TTC549 (cell line): ENCODE results near the gene NLN.
"Not testable (repeated sequence)": the region's sequence is repeated elsewhere in the genome, so short reads cannot be mapped to it uniquely, and the experiment has no call there.

ENCODE experiments used
- FAIRE-seq: peaks from 2 replicates; lab custom pipeline; 2012; peaks lifted over from hg19 to GRCh38; lab: Jason Lieb, UNC

The NLN gene

DNA sequence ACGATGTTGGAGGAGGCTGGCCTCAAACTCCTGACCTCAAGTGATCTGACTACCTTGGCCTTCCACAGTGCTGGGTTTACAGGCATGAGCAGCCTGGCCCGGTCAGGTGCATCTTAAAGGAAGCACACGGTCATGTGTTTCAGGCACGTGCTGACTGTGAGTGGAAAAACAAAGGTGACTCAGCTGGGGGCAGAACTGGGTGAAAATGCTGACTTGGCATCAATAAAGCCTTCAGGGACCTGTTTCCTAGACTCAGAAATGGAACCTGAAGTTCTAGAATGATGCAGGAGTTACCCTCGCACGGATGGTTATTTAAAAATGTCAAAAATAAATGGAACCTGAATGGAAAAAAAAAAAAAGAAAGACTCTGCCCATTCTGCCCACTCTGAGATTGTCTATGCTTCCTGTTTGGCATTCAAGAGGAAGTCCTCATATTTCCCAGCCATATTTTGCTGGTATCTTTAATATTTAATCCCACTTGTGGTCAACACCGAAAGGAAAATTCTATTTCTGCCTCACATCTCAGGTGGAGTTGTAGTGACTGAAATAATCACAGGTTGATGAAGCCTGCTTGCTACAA lies 12.3 kb downstream of the NLN start:
- FAIRE-seq: not testable (repeated sequence)

DNA sequence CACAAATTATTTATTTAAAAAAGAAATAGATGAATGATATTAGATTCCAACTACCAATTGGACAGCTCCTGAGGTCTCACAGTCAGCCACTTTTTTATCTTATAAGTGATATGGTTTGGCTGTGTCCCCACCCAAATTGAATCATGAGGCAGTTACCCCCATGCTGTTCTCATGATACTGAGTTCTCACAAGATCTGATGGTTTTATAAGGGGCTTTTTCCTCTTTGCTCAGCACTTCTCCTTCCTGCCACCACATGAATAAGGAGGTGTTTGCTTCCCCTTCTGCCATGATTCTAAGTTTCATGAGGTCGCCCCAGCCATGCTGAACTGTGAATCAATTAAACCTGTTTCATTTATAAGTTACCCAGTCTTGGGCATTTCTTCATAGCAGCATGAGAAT lies 12.9 kb downstream of the NLN start:
- no peak for FAIRE-seq

DNA sequence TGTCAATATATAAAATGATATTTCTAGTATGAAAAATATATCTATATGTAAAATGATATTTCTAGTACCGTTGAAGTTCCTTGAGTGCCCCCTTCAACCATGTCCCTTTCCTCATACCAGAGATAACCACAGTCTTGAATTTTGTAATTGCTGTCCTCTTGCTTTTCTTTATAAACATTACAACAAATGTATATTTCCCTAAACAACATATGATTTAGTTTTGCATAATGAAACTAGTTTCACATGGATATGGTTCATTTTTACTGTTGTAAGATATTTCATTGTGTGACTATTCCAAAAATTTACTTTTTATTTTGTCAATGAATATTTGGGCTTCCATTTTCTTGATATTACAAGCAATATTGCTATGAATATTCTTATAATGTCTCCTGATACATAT lies 14.0 kb downstream of the NLN start:
- no peak for FAIRE-seq

DNA sequence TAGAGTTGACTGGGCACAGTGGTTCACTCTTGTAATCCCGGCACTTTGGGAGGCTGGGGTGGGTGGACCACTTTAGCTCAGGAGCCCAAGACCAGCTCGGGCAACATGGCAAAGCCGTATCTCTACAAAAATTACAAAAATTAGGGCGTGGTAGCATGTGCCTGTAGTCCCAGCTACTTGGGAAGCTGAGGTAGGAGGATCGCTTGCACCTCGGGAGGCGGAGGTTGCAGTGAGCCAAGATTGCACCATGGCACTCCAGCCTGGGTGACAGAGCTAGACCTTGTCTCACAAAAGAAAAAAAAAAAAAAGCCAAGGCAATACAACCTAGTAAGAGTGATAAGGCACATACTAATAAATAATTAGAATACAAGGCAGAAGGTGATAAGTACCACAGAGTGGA lies 15.8 kb downstream of the NLN start:
- FAIRE-seq: no peak

DNA sequence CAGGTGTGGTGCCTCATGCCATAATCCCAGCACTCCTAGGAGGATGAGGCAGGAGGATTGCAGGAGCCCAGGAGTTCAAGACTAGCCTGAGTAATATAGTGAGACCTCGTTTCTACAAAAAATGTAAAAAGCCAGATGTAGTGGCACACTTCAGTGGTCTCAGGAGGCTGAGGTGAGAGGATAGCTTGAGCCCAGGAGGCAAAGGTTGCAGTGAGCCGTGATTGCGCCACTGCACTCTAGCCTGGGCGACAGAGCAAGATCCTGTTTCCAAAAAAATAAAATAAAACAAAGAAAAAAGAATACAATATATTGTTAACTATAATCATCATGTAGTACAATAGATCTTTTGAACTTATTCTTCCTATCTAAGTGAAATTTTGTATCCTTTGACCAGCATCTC lies 16.3 kb downstream of the NLN start:
- FAIRE-seq: no peak

DNA sequence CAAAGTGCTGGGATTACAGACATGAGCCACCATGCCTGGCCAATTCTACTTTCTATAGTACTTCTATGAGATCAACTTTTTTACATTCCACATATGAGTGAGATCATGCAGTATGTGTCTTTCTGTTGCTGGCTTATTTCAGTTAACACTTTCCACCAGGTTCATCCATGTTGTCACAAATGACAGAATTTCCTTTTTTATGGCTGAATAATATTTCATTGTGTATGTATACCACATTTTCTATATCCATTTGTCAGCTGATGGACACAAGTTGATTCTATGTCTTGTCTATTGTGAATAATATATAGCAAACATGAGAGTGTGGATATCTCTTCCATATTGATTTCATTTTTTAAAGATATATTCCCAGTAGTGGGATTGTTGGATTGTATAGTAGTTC lies 17.2 kb downstream of the NLN start:
- FAIRE-seq: no peak

DNA sequence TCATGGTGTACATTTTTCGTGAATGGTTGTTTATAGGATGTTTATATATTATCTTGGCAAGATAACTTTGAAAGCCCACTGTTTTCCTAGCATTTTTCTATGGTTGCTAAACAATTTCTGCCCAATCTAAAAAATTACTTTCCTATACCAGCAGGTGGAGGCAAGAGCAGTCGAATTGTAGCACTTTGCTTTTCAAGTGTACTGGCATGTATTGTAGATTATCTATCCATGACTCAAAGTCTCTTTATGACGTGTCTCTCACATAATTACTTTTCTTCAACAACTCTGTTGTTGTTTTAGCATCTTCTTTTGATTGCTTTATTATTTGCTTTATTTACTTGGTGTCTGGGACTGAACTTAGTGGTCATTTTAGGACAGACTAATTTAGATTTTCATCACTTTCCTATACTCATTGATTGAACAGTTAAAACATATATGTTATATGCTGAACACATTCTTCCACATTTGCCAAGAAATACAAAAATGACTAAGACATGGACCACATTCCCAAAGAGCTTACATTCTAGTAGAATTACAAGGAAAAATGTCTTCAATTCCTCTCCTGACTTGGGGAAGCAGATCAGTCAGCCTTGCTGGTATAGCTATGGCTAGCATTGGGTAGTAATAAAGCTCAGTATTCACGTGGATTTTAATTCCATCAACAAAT lies 20.7 kb downstream of the NLN start:
- peak; percentile 73 for FAIRE-seq

DNA sequence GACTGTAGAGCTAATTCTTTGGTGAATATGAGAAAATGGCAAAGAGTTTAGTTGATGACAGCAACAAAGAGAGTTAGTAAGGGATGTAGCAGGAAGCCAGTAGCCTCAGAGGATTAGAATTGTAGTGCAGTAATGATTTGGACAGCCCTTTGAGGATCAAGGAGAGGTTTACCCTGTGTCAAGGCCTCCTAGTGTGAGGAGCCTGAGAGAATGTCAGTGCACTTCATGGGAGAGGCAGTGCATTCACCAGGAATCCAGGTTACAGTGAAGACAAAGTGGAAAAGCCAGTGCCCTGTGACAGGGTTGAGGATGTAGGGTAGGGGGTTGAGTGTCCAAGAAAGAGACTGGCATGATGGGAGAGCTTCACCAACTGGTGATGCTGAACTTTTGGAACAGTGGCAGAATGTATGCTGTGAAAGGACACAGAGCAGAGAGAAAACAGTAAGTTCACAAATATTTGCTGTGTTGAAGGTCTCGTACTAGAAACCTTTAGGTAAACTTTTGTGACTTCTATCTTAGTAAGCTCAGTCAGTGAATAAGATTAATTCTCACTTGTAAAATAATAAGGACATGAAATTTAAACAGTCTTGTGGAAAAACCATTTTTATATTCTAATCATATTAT lies 27.3 kb downstream of the NLN start:
- no peak for FAIRE-seq

DNA sequence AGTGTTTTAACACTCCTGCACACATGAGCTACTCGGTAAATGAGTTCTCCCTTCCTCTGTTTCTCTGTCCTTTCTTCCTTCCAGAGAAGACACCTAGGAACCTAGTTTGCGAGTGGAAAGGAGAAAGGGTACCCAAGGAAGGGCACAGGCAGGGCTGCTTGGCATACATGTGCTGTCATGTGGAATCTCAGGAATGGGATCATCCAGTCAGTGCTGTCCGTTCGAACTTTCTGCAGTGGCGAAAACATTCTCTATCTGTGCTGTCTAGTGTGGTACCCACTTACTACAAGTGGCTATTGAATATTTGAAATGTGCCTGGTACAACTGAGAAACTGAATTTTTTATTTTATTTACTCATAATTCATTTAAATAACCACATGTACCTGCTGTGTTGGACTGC lies 28.0 kb downstream of the NLN start:
- FAIRE-seq: no peak

DNA sequence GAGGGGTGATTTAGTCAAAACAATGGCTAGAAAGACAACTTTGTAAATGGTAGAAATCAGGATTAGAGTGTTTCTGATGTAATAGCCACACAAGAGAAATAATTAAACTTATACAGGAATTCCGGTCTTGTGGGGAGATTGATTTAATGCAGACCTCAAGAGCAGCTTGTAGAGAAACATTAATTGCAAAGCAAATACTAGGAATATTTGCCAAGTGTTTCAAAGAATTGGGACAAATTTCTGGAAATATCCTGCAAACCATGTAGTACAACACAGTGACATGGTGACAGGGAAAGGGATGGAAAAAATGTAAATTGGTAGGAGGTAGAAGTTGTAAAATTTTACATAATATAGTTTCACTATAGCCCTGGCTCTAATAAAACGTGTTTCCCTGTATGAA lies 28.9 kb downstream of the NLN start:
- FAIRE-seq: no peak

DNA sequence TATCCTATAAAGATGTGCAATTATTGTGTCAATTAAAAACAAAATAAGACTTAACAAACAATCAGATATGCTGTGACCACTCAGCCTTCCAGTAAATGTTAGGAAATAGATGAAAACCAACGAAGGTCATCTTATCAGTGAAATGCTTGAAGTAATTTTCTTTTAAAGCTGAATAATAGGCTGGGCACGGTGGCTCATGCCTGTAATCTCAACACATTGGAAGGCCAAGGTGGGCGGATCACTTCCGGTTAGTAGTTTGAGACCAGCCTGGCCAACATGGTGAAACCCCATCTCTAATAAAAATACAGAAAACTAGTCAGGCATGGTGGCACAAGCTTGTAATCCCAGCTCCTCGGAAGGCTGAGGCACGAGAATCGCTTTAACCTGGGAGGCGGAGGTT lies 31.2 kb downstream of the NLN start:
- no peak for FAIRE-seq

DNA sequence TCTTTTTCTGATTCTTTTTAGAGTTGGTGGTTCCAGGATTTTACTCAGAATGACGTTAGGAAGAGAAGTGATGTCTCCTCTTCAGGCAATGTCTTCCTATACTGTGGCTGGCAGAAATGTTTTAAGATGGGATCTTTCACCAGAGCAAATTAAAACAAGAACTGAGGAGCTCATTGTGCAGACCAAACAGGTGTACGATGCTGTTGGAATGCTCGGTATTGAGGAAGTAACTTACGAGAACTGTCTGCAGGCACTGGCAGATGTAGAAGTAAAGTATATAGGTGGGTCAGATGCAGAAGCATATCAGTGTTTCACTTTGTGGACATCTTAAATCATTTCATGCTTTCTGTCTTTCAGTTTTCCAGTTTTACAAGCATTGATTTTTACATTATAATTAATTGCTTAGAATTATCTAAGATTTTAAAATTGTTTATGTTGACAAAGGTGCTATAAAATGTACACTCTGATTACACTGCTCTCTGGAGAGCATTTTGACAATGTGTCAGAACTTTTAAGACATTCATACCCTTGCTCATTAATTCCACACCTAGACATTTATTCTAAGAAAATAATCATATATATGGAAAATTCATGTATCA lies 36.6 kb downstream of the NLN start:
- no peak for FAIRE-seq

DNA sequence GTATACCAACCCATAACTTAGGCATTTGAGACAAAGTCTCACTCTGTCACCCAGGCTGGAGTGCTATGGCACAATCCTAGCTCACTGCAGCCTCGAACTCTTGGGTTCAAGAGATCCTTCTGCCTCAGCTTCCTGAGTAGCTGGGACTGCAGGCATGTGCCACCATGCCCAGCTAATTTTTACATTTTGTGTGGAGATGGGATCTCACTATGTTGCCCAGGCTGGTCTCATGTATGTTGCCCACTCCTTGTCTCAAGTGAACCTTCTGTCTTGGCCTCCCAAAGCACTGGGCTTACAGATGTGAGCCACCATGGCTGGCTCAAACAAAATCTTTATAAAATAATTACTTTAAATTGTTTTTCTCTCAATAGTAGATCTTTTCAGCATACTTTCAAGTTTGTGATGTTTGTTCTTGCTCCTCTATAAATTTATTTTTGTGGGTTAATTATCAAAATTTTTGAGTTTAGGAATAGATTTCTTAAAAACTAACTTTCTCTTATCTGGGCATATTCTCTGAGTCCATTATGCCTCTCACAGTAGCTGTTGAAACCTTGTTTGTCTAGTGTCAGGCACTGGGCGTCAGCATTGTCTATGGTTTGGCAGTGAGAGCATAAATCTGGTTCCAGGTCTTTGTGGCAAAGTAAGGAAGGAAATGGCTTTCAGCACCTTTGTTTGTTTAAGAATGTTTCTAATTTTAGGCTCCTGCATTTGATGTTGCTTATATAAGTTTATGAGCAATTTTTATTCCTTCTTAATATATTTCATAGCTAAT lies 38.7 kb downstream of the NLN start:
- no peak for FAIRE-seq

DNA sequence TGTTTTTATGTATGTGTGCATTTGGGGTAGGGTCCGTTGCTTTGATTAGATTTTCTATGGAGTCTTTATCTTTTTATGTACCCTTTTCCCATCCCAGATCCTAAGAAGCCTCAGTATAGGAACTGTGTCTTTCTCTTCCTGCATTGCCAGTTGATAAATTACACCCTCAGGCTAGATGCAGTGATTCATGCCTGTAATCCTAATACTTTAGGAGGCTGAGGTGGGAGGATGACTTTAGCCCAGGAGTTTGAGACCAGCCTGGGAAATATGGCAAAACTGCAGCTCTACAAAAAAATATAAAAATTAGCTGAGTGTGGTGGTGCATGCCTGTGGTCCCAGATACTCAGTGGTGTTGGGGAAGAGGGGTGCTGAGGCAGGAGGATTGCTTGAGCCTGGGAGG lies 40.2 kb downstream of the NLN start:
- FAIRE-seq: no peak

DNA sequence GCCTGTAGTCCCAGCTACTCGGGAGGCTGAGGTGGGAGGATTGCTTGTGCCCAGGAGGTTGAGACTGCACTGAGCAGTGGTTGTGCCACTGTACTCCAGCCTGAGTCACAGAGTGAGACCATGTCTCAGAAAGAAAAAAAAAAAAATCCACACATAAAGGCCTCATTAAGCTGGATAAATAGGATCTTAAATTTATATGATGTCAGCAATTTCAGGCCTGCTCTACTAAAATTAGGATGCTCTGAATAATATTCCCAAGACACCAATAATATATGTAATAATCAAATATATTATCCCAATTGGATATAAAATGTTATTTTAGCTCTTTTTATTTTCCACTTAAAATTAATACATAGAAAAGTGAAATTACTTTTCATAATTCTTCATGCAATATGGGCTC lies 43.6 kb downstream of the NLN start:
- no peak for FAIRE-seq

DNA sequence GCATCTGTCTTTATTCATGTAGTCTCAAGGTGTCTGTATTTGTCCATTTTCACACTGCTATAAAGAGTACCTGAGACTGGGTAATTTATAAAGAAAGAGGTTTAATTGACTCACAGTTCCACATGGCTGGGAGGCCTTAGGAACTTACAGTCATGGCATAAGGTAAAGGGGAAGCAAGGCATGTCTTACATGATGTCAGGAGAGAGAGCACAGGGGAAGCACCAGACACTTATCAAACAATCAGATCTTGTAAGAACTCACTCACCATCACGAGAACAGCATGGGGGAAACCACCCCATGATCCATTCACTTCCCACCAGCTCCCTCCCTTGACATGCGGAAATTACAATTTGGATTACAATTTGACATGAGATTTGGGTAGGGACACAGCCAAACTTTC lies 44.2 kb downstream of the NLN start:
- no peak for FAIRE-seq

DNA sequence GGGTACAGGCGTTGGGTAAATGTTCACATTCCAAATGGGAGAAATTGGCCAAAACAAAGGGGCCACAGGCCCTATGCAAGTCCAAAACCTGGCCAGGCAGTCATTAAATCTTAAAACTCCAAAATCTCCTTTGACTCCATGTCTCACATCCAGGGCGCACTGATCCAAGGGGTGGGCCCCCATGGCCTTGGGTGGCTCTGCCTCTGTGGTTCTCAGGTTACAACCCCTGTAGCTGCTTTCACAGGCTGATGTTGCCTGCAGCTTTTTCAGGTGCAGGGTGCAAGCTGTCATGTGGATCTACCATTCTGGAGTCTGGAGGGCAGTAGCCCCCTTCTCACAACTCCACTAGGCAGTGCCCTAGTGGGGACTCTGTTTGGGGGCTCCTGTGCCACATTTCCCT lies 44.8 kb downstream of the NLN start:
- FAIRE-seq: no peak

DNA sequence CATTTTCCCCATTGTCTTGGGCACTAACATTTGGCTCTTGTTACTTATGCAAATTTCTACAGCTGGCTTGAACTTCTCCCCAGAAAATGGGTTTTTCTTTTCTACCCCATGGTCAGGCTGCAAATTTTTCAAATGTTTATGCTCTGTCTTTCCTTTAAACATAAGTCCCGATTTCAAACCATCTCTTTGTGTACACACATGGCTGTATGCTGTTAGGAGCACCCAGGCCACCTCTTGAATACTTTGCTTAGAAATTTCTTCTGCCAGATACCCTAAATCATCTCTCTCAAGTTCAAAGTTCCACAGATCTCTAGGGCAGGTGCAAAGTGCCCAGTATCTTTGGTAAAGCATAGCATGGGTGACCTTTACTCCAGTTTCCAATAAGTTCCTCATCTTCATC lies 45.6 kb downstream of the NLN start:
- FAIRE-seq: no peak

DNA sequence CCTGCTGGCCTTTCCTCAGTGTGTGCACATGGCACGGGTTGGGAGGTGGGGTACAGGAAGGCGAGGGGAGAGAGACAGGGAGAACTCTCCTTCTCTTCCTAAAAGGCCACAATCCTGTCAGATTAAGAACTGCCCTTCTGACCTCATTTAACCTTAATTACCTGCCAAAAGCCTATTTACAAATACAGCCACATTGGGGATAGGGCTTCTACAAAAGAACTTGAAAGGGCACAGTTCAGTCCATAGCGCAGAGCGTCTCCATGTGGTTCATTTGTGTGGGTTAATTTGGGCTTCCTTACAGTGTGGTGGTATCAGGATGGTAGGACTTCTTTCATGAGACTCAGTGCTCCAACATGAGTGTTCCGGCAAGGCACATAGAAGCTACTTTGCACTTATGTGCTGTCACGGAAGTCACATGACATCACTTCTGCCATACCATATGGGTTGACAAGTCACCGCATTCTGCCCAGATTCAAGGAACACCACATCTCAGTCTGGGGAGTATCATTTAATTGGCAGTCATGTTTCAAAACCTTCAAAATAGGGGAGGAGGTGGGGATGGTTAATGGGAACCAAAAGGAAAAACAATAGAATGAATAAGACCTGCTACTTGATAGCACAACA lies 46.8 kb downstream of the NLN start:
- no peak for FAIRE-seq

DNA sequence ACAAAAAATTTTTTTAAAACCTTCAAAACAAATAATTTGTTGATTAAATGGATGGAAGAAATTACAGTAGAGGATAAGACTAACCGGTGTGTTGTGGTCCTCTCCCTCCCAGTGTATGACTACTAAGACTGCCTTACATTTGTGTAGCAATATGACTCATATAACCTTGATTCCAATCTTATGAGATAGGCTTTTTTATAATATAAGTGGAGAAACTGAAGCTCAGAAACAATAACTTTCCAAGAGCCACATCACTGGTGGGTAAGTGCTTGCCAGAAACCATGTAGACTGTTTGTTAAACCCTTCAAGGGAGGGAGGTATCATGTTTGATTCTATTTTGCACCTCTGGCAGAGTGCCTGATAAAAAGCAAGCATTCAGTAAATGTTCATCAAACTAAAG lies 47.5 kb downstream of the NLN start:
- no peak for FAIRE-seq

DNA sequence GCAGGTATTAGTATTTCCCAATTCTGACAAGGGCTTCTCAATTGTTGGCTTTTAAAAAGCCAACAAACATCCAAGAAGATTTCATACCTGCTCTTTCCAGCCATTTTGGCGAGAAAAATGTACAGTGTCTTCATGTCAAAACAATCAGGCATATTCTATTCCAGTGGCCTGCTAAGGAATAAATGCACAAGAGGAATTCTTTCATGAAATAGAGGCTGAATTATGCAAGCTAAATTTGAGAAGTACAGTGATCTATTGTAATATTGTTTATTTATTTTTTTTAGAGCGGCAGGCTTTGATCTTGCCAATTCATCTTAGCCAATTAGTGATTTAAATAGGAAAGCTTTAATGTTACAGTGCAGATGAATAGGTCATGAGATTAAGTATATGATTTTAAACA lies 49.3 kb downstream of the NLN start:
- no peak for FAIRE-seq

DNA sequence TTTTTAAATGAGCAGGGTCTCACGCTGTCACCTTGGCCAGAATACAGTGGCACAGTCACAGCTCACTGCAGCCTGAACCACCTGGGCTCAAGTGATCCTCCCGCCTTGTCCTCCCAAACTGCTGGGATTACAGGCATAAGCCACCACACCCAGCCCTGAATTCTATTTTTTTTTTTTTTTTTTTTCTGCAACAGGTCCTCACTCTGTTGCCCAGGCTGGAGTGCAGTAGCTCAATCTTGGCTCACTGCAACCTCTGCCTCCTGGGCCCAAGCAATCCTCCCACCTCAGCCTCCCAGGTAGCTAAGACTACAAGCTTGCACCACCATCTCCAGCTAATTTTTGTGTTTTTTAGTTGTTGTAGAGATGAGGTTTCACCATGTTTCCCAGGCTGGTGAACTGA lies 51.0 kb downstream of the NLN start:
- not testable (repeated sequence) for FAIRE-seq

DNA sequence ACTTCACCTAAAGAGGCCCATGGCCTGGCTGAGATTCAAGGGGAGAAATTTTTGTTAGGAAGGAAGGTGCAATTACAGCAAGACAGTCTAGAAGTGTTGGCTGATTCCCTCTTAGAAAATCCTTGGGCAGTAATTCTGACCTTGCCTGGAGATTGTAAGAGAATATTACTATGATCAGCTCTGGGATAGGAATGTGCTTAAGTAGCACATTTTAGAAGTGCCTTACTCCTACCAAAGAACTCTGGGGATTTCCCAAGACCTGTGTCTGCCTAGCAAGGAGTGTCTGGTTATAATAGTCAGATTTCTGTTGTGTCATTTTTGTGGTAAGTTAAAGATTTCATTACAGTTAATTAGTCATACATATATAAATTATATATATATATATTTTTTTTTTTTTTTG lies 52.3 kb downstream of the NLN start:
- no peak for FAIRE-seq
